PC-9 (cell line): ENCODE measurements around the gene ILF2. TPM values are rescaled to one million over a fixed set of nuclear protein-coding genes. Genes with fewer than 3 reads are reported as not detected.

Experiments
- BruUV-seq: library from RNA; stranded (reverse); fragments of 400-500 nt; replicated peaks from 2 replicates; lab custom pipeline; 2021; lab: Mats Ljungman, UMichigan
- CTCF ChIA-PET: fragments of 300-600 bp; sonication (Branson Sonifier 250); formaldehyde crosslinking; loops from one replicate; lab custom pipeline; 2022; ENCODE audit warnings: antibody characterized with exemption; lab: Charles Lee
- POLR2A ChIA-PET: fragments of 300-600 bp; sonication (Branson Sonifier 250); formaldehyde crosslinking; loops from one replicate; lab custom pipeline; 2022; ENCODE audit warnings: antibody characterized with exemption; ENCODE audit not compliant: unreplicated experiment; lab: Charles Lee
- DNase-seq, 2 experiments: peaks; one replicate each; pipeline versions ENCODE4 v3.0.0 to v3.0.0-alpha.2; 2015 to 2022; ENCODE audit warnings: mixed read lengths in 1 of 2
- H2AFZ ChIP-seq: fragments of 200-600 bp; sonication (generic); 2 replicates; pipeline ENCODE4 v1.8.1; 2017; ENCODE audit warnings: antibody characterized with exemption
- H3F3A ChIP-seq: fragments of 200-600 bp; sonication (generic); 2 replicates; pipeline ENCODE4 v1.8.1; 2017; ENCODE audit warnings: antibody characterized with exemption, mild to moderate bottlenecking, low read depth; ENCODE audit not compliant: insufficient read depth
- H3K27ac ChIP-seq: fragments of 200-600 bp; sonication (generic); 2 replicates; pipeline ENCODE4 v1.6.1; 2016; ENCODE audit warnings: mixed run types
- H3K27me3 ChIP-seq: fragments of 200-600 bp; sonication (generic); 2 replicates; pipeline ENCODE4 v1.6.1; 2016; ENCODE audit warnings: low read depth, mixed run types; ENCODE audit not compliant: insufficient read depth
- H3K36me3 ChIP-seq: fragments of 200-600 bp; sonication (generic); 2 replicates; pipeline ENCODE4 v1.6.1; 2016; ENCODE audit warnings: low read depth, mixed run types
- H3K4me1 ChIP-seq: fragments of 200-600 bp; sonication (generic); replicated peaks from 2 replicates; pipeline ENCODE4 v1.6.1; 2016; ENCODE audit warnings: mixed run types; ENCODE audit not compliant: insufficient read depth
- H3K4me2 ChIP-seq: fragments of 200-600 bp; sonication (generic); 2 replicates; pipeline ENCODE4 v1.6.1; 2017; ENCODE audit warnings: mixed run types
- H3K4me3 ChIP-seq: fragments of 200-600 bp; sonication (generic); 2 replicates; pipeline ENCODE4 v1.6.1; 2016; ENCODE audit warnings: mixed run types
- H3K79me2 ChIP-seq: fragments of 200-600 bp; sonication (generic); 2 replicates; pipeline ENCODE4 v1.6.1; 2017; ENCODE audit warnings: low read depth, mixed run types
- H3K9me2 ChIP-seq: fragments of 200-600 bp; sonication (generic); 2 replicates; pipeline ENCODE4 v1.8.1; 2017; ENCODE audit warnings: mild to moderate bottlenecking; ENCODE audit not compliant: insufficient read depth
- H3K9me3 ChIP-seq: fragments of 200-600 bp; sonication (generic); 2 replicates; pipeline ENCODE4 v1.8.1; 2016; ENCODE audit warnings: low read depth; ENCODE audit not compliant: insufficient read depth
- H4K20me1 ChIP-seq: fragments of 200-600 bp; sonication (generic); 2 replicates; pipeline ENCODE4 v1.8.1; 2017; ENCODE audit not compliant: insufficient read depth
- EZH2 ChIP-seq: fragments of 200-600 bp; sonication (generic); IDR thresholded peaks from 2 replicates; pipeline ENCODE4 v1.8.0; 2017; ENCODE audit warnings: antibody characterized with exemption, low read depth
- intact Hi-C: fragments of 100-400 bp; cut with micrococcal nuclease; formaldehyde crosslinking; loops from one replicate; pipeline ENCODE4 v1.10.0; 2022; ENCODE audit not compliant: unreplicated experiment
- total RNA-seq: library from RNA; stranded (reverse); gene quantifications from 2 replicates; pipeline ENCODE4 v1.2.3, GENCODE V29; 2021
- TF ChIP-seq, protein P1 (sequence below): fragments of 200-600 bp; sonication (generic); conservative IDR thresholded peaks from 2 replicates; pipeline ENCODE4 v1.6.1; 2017; ENCODE audit warnings: mixed run types, antibody characterized with exemption, mild to moderate bottlenecking, moderate library complexity

ILF2 gene
- total RNA-seq, 1 experiment from 2014 or later = 145 TPM

DNA sequence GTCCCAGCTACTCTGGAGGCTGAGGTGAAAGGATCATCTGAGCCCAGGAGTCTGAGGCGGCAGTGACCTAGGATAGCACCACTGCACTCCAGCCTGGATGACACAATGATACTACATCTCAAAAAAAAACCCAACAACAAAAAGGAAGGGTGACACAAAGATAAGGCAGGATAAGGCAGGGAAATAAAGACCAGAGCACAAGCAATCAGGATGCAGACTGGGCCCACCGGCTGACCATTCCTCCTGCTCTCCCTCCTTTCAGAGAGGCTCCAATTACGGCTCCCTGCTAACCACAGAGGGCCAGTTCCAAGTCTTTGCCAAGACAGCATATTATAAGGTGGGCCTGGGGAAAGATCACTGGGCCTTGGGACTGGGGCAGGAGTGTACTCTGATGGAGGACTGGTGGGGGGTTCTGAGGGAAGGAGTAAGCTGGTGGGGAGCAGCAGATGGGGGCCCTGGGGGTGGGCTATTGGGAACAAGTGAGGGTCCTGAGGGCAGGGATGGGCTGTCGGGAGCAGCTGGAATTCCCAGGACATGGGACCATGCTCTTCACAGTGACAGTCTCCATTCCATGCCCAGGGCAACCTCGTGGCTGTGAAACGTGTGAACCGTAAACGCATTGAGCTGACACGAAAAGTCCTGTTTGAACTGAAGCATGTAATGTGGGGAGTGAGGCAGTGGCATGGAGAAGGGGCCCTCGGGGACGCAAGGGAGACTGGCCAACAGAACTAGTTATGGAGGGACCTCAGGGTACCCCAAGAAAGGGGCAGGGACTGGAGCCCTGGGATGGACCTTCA lies 14.9 kb upstream of the ILF2 start:
- H4K20me1 ChIP-seq = no peaks in the 10 kb centered on the region
- H3K36me3 ChIP-seq = no peaks in the 10 kb centered on the region
- H3K9me3 ChIP-seq = no peaks in the 10 kb centered on the region
- no peak overlapping the region for H3K4me3 ChIP-seq
- H3K4me1 ChIP-seq = no peaks in the 10 kb centered on the region
- H3K4me2 ChIP-seq = no peak overlapping the region
- ChIA-PET POLR2A (interaction anchor here (0.6 kb wide), 1 partner anchor 119 kb away, joined by 4 read pairs; no protein-coding TSS in a partner anchor), CTCF (no interaction called here)
- TF ChIP-seq EZH2 = no peak
- TF ChIP-seq, protein P1, sequence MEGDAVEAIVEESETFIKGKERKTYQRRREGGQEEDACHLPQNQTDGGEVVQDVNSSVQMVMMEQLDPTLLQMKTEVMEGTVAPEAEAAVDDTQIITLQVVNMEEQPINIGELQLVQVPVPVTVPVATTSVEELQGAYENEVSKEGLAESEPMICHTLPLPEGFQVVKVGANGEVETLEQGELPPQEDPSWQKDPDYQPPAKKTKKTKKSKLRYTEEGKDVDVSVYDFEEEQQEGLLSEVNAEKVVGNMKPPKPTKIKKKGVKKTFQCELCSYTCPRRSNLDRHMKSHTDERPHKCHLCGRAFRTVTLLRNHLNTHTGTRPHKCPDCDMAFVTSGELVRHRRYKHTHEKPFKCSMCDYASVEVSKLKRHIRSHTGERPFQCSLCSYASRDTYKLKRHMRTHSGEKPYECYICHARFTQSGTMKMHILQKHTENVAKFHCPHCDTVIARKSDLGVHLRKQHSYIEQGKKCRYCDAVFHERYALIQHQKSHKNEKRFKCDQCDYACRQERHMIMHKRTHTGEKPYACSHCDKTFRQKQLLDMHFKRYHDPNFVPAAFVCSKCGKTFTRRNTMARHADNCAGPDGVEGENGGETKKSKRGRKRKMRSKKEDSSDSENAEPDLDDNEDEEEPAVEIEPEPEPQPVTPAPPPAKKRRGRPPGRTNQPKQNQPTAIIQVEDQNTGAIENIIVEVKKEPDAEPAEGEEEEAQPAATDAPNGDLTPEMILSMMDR = no peak
- H3F3A ChIP-seq = no peaks in the 10 kb centered on the region
- intact Hi-C loops = no loop called here
- H3K27ac ChIP-seq = no peak overlapping the region
- no peaks in the 10 kb centered on the region for H3K27me3 ChIP-seq
- no peak overlapping the region for H2AFZ ChIP-seq
- H3K9me2 ChIP-seq = no peaks in the 10 kb centered on the region
- DNase-seq = no peak
- H3K79me2 ChIP-seq = no peaks in the 10 kb centered on the region
- BruUV-seq = no TSS peak

DNA sequence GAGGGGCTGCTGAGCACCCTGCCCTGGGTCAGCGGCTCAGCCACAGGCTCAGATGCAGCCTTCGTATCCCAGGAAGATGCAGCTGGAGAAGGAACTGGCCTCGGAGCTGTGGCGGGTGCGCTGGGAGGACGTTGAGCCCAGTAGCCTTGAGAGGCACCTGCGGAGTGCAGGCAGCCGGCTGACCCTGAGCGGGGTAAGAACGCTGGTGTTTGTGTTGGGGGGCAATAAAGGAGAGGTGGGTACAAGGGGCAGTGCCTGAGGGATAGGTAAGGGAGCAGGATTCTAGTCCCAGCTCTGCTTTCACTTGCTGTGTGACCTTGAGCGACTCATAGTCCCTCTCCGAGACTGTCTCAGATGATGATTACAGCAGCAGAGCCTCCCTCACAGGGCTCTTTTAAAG lies 14.1 kb upstream of the ILF2 start:
- DNase-seq = no peak
- BruUV-seq = no TSS peak
- Histone ChIP-seq H3K9me2 (no peaks in the 10 kb centered on the region), H3K27ac (no peak overlapping the region), H3K9me3 (no peaks in the 10 kb centered on the region), H3K4me1 (no peaks in the 10 kb centered on the region), H3K79me2 (no peaks in the 10 kb centered on the region), H3K27me3 (no peaks in the 10 kb centered on the region), H4K20me1 (no peaks in the 10 kb centered on the region), H3F3A (no peaks in the 10 kb centered on the region), H3K4me3 (no peak overlapping the region), H2AFZ (no peak overlapping the region), H3K4me2 (no peak overlapping the region), H3K36me3 (no peaks in the 10 kb centered on the region)
- no peak for TF ChIP-seq EZH2
- TF ChIP-seq, protein P1 = no peak
- CTCF ChIA-PET = no interaction called here
- intact Hi-C loops = no loop called here
- POLR2A ChIA-PET = interaction anchor here (0.6 kb wide), 1 partner anchor 120 kb away, joined by 4 read pairs; no protein-coding TSS in a partner anchor

DNA sequence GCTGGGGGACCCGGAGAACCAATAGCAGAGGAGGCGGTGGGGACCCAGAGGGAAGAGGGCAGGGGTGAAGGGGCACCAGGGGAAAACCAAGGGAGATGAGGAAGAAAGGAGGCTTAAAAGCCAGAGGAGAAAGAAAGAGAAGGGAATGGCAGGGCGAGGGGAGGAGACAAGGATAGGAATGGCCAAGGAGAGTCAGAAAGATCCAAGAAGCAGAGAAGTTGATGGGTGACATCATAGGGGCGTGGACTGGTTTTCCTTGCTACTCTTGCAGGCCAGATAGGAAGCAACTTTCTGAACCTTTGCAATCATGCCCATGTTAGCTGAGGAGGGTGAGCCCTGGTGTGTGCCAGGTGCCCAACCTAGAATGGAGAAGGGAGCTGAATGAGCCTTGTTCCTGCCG lies 13.1 kb upstream of the ILF2 start:
- no peaks in the 10 kb centered on the region for H3F3A ChIP-seq
- no peaks in the 10 kb centered on the region for H3K9me3 ChIP-seq
- CTCF ChIA-PET = interaction anchor here (0.6 kb wide), 1 partner anchor 25 kb away, joined by 4 read pairs; no protein-coding TSS in a partner anchor
- H3K27ac ChIP-seq = no peak overlapping the region
- TF ChIP-seq, protein P1 = no peak
- no peak for TF ChIP-seq EZH2
- H4K20me1 ChIP-seq = no peaks in the 10 kb centered on the region
- peaks cover 1% of the 10 kb centered on the region; the same call in 1 of the 2 replicates for H3K27me3 ChIP-seq
- H3K9me2 ChIP-seq = no peaks in the 10 kb centered on the region
- no peaks in the 10 kb centered on the region for H3K79me2 ChIP-seq
- peak in 1 of 2 experiments; percentile 50 for DNase-seq
- BruUV-seq = no TSS peak
- H3K4me2 ChIP-seq = no peak overlapping the region
- POLR2A ChIA-PET = no interaction called here
- H2AFZ ChIP-seq = no peak overlapping the region
- no peaks in the 10 kb centered on the region for H3K4me1 ChIP-seq
- no peaks in the 10 kb centered on the region for H3K36me3 ChIP-seq
- intact Hi-C loops = no loop called here
- H3K4me3 ChIP-seq = no peak overlapping the region
